Activated CD4-positive, CD25-positive, alpha-beta regulatory T cell treated with anti-CD3 and anti-CD28 coated beads, Interleukin-2, amount 50 U/mL, for 16 hours (primary cell): ENCODE results near the gene NACAD.

Experiments
- DNase-seq: peaks from one replicate; pipeline ENCODE4 v3.0.0-alpha.2; 2020; ENCODE audit warnings: low read depth, low spot score

Gene NACAD

DNA sequence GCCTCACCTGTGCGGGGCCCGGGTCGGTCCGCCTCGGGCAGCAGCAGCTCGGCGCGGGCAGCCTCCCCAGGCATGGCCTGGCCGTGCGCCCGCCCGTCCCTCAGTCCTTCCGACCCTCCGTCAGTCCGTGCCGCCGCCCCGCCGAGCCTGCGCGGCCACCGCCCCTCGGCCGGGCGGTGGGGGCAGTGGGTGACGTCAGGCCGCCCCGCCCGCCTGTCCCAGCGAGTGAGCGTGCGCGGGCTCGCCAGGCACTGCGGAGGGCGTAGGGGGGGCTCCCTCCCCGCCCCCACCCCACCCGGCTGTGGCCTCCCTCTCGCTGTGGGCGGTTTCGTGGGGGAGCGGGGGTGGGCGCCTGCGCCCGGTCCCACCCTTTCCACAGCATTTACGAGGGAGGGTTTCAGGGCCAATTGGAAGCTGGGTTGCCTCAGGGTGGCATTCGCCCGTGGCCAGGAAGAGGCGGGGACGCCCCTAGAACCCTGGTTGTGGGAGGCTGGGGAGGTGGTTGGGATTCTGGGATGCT is at the start of gene NACAD:
Gene NACAD, minus strand, starts transcription at position 149 of the 520 bp plus-strand sequence. Its CDS starts 75 bp downstream, at position 74.
- DNase-seq = no peak

GRCh38 chr7:45136106-45137060 is 47.6 kb upstream of the NACAD start:
- DNase-seq = peak; percentile 52

DNA sequence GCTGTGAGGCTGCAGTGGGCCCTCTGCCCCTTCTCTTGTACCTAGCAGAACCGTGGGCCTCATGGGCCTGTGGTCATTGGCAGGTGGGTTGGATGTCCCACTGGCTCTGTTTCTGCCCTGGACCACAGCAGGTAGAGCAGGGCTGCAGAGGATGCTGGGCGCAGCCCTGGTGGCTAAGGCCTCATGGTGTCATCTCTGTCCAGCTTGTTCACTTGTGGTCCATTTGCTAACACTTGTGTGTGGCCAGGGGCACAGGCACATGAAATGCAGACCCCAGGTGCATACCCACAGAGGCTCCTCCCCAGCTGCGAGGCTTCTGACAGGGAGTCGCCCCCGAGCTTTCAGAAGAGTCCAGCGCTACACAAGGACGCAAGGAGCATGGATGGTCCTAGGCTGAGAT is 45.1 kb upstream of the NACAD start:
- no peak for DNase-seq

GRCh38 chr7:45133352-45133751 is 44.6 kb upstream of the NACAD start:
- DNase-seq = no peak

DNA sequence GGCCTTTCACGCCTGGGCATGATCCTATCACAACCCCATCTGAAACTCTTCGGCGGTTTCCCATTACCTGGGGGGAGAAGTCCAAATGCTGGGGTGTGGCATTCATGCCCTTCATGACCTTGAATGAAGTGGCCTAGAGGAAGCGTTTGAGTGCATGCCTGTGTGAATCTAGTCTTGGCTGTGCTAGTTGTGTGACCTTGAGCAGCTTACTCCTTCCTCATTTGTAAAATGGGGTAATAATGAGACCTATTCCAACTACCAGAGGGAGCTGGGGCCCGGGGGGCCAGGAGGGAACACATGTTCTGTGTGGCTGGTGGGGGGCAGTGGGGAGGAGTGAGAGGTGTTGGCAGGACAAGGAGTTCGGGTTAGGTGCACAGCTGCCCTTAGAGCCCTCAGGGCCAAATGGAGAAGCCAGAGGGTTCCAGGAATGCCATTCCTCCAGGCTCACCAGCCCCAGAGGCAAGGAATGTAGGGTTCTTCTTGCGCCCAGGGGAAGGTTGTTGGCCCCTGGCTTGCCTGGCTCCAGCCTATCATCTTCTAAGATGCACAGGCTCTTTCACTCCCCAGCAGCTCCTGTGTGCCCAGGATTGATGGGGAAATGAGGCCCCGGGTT is 44.0 kb upstream of the NACAD start:
- DNase-seq = no peak

DNA sequence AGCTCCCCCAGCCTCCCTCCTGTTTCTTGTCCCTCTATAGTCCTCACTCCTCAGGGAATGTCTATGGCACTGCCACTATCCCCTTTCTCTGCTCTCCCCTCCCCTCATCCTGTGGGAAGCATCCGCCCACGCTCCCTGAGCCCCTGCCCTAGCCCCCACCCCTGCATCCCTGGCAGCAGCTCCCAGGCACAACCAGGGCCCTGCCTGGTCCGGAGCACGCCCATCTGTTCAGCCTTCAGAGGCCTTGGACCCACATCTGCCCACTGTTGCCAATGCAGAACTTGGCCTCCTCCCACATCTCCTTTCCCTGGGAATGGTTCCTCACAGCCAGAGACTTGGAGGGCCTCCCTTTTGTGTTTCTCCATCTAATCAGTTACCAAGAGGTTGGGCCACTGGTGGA is 43.1 kb upstream of the NACAD start:
- no peak for DNase-seq

GRCh38 chr7:45130910-45131309 is 42.1 kb upstream of the NACAD start:
- no peak for DNase-seq

DNA sequence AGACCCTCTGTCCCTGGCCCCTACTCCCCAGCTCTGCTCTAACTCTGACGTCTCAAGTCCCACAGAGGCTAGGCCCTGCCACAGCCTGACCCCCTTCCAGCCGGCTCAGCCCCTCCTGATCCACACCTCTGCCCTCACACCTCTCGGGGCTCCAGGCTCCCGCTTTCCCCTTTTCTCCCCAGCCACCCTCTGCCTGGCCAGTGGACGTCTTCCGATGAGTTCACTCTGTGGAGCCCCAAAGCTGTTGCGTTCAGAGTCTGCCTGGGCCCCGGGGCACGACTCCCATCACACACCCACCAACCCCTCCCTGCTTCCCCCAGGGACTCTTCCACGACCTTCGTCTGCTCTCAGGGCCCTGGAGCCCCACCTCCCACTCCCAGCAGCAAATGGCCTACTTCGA is 41.1 kb upstream of the NACAD start:
- no peak for DNase-seq

DNA sequence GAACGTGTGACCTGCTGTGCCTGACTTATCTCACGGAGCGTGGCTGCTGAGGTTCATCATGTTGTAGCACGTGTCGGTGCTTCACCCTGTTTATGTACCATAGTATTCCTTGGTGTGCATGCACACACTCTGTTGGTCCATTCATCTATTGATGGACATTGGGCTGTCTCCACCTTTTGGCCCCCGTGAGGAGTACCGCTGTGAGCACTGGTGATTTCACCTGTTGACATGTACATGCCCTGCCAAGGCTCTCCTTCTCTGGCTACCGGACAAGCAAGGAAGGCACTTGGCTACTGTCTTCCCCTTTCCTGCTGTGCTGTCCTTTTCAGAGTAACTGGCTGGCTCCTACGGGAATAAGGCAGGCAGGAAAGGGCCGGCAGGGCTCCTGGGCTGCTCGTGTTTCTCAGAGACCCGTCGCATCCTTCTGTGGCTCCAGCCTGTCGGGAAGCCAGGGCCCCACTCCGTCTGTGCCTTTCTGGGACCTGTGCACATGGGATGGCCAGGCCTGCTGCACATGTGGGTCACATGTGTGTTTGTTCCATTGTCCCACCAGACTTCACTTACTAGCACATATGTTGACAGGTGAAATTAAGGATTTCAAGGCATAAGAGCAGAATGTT is 40.5 kb upstream of the NACAD start:
- no peak for DNase-seq

DNA sequence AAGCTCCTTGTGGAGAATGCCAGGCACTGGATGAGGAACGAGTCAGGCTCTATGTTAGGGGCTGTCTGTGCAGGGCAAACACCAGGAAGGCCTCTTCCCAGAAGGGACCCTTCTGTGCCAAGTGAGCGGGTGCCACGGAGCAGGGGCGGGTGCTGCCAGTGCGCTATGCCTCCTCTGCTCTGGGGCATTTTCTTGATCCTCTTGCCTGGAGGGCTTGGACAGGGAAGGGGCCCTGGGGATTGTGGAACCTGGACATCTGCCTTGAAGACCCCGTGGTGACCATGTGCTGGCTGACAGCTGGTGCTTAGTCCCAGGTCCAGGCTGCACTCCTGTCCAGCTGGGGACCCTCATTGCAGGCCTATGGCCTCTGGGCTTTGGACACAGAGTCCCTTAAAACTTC is 38.2 kb upstream of the NACAD start:
- no peak for DNase-seq

DNA sequence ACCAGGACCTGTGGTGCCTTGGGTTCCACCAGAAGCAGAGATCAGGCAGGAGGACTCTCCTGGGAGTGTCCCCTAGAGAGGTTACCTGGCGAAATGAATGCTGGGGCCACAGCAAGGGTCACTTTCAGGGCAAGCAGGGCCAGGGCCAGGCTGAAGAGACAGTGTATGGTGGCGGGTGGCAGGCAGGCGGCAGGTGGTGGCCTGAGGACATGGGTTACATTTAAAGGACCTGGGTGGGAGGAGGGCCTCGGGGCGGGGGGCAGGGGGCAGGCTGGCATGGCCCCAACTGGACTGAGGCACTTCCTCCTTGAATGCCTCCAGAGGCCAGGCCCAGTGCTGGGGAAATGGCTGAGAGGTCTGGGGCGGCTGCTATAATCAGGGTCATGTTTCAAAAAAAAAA is 37.4 kb upstream of the NACAD start:
- DNase-seq = no peak

GRCh38 chr7:45125193-45125904 is 36.6 kb upstream of the NACAD start:
- DNase-seq = no peak

- DNase-seq = no peak
Measured at GRCh38 chr7:45123913-45124710, 35.3 kb upstream of the NACAD start.

GRCh38 chr7:45122975-45123860 is 34.4 kb upstream of the NACAD start:
- no peak for DNase-seq

DNA sequence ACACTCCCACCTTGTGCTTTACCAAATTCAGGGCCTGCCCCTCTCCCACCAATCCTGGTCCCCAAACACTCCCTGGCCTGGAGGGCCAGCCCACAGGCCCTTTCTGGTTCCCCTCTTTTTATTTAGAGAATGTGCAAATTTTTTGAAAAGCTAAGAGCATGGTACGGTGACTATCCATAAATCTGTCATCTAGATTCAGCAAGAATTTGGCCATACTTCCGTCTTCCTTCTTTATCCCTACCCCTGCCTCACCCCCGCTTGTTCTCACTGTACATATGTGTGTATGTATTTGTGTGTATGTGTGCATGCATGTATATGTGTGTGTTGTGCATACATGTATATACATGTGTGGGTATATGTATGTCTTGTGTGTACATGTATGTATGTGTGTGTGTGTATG is 30.8 kb upstream of the NACAD start:
- no peak for DNase-seq

DNA sequence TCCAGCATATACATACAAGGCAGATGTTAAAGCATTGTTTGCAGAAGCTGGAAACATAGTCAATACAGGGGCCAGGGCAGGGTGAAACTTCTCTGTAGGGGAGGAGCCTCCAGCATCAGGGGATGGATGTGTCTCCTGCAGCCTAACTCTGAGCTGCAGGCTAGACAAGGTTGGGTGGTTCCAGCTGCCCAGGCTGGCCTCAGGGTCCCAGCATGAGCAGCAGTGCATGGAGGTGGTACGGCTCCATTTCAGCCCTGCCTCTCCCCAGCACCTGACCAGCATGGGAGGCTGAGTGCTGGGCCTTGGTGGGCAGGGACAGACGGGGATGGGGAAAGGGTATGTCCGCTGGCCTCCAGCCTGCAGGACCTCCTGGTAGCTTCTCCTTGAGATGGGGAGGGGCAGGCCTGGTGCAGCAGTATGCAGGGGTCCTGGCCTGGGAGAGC is 30.1 kb upstream of the NACAD start:
- no peak for DNase-seq

DNA sequence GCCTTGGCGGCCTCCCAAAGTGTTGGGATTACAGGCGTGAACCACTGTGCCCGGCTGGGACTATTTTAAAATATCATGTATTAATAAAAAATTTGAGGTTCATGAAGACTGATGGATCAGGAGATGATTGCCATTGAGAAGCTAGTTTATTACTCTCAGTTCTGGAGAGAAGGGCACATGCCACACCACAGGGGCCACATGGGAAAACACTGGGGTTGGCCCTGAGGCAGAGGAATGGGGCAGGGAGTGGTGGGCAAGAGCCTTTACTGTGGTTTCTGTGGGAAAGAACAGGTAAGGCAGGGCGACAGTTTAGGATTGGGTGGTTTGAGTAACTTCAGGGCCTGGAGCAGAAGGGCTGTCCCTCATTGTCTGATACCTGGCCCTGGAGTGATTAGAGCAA is 29.5 kb upstream of the NACAD start:
- DNase-seq = no peak

DNA sequence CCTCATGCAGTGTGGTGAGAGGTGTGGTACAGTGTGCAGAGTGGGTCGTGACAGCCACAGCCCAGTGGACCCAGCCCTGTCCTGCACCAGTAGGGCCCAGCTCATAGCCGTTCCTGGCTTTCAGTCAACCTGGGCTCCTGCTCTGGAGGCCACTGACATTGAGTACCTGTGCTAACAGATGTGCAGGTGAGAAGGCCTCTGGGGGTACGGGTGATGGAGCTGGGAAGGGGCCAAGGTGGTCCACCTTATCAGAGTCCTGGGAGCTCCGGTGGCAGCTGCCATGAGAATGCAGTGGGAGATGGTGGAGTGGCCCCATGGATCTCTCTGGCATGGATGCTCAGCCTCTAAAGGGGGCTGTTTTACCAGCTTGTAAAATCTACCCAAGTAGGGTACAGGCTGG is 28.8 kb upstream of the NACAD start:
- DNase-seq = no peak

GRCh38 chr7:45116048-45116447 is 27.3 kb upstream of the NACAD start:
- no peak for DNase-seq

- DNase-seq = no peak
Measured at GRCh38 chr7:45114926-45115325, 26.2 kb upstream of the NACAD start.
